HCT116 (cell line): ENCODE results near the gene STK11. TPM values are rescaled to one million over a fixed set of nuclear protein-coding genes. Genes with fewer than 3 reads are reported as not detected.

Experiments
- ATAC-seq: fragments of 200-7000 bp; cut with Tn5 transposase; 2 replicates; pipeline ENCODE4 v1.9.1; 2020; ENCODE audit warnings: mild to moderate bottlenecking, moderate library complexity
- BruUV-seq: library from RNA; stranded (reverse); fragments of 400-500 nt; replicated peaks from 2 replicates; lab custom pipeline; 2021; lab: Mats Ljungman, UMichigan
- CTCF ChIA-PET: fragments of 300-600 bp; sonication (Branson Sonifier 250); formaldehyde crosslinking; loops from one replicate; lab custom pipeline; 2021; ENCODE audit warnings: antibody characterized with exemption; lab: Charles Lee
- POLR2A ChIA-PET: fragments of 300-600, 350-600 bp; sonication (Branson Sonifier 250); formaldehyde crosslinking; loops from one replicate; lab custom pipeline; 2021; ENCODE audit warnings: antibody characterized with exemption; lab: Charles Lee
- RAD21 ChIA-PET, 2 experiments: fragments of 300-600 bp; sonication (Branson Sonifier 250); formaldehyde crosslinking; loops; one replicate each; lab custom pipeline; 2023; ENCODE audit warnings: low total read pairs in 2 of 2; ENCODE audit not compliant: uncharacterized antibody in 2 of 2, unreplicated experiment in 2 of 2, low non-redundant PET in 1 of 2; lab: Charles Lee
- DNase-seq: peaks from one replicate; pipeline ENCODE4 v3.0.0-alpha.2; 2010; ENCODE audit warnings: low read depth, low spot score
- H2AFZ ChIP-seq: fragments of 200-600 bp; shearing (Covaris generic), sonication (generic); 2 replicates; pipeline ENCODE4 v1.6.1; 2017; ENCODE audit warnings: low read depth, mixed run types, mixed read lengths, antibody characterized with exemption, low read length; ENCODE audit not compliant: poor library complexity, severe bottlenecking
- H3K27ac ChIP-seq: 2 replicates; pipeline ENCODE4 v1.5.1; 2012; ENCODE audit warnings: low read depth, low read length
- H3K27me3 ChIP-seq: fragments of 200-600 bp; sonication (generic); 2 replicates; pipeline ENCODE4 v1.6.1; 2016; ENCODE audit warnings: mixed run types, low read length, mixed read lengths; ENCODE audit not compliant: insufficient read depth
- H3K36me3 ChIP-seq, 2 experiments: fragments of 200-500 bp in 1 of 2; fragments of 200-600 bp in 1 of 2; sonication (Bioruptor generic) in 1 of 2; sonication (generic) in 1 of 2; 2 replicates each; pipeline versions ENCODE4 v1.5.1 to v1.6.1; 2014 to 2016; ENCODE audit warnings: low read length in 2 of 2, inconsistent platforms in 1 of 2, mixed read lengths in 1 of 2, mixed run types in 1 of 2; ENCODE audit not compliant: insufficient read depth in 2 of 2, control insufficient read depth in 1 of 2
- H3K4me1 ChIP-seq, 2 experiments: fragments of 200-600 bp in 1 of 2; sonication (generic) in 1 of 2; 2 replicates each; pipeline versions ENCODE4 v1.5.1 to v1.6.1; 2012 to 2017; ENCODE audit warnings: low read length in 2 of 2, inconsistent platforms in 1 of 2, mild to moderate bottlenecking in 1 of 2, mixed read lengths in 1 of 2, mixed run types in 1 of 2, moderate library complexity in 1 of 2; ENCODE audit not compliant: insufficient read depth in 2 of 2, control insufficient read depth in 1 of 2
- H3K4me2 ChIP-seq: fragments of 200-600 bp; sonication (generic); 2 replicates; pipeline ENCODE4 v1.6.1; 2017; ENCODE audit warnings: mixed run types, low read length, mixed read lengths
- H3K4me3 ChIP-seq, 2 experiments: fragments of 200-600 bp in 1 of 2; sonication (generic) in 1 of 2; replicated peaks in 1 of 2; 2 replicates each; pipeline ENCODE4 v1.5.1; 2011 to 2016; ENCODE audit warnings: low read length in 2 of 2, control low read depth in 1 of 2, low read depth in 1 of 2, mild to moderate bottlenecking in 1 of 2, mixed read lengths in 1 of 2, mixed run types in 1 of 2
- H3K79me2 ChIP-seq: fragments of 200-600 bp; sonication (generic); 2 replicates; pipeline ENCODE4 v1.6.1; 2017; ENCODE audit warnings: mild to moderate bottlenecking, mixed run types, low read length, moderate library complexity, mixed read lengths; ENCODE audit not compliant: insufficient read depth
- H3K9ac ChIP-seq: fragments of 200-600 bp; sonication (generic); 2 replicates; pipeline ENCODE4 v1.6.1; 2016; ENCODE audit warnings: low read length, mixed read lengths
- H3K9me2 ChIP-seq: fragments of 200-600 bp; sonication (generic), shearing (Covaris generic); 2 replicates; pipeline ENCODE4 v1.6.1; 2017; ENCODE audit warnings: mixed run types, mild to moderate bottlenecking, moderate library complexity; ENCODE audit not compliant: insufficient read depth
- H3K9me3 ChIP-seq, 2 experiments: fragments of 200-500 bp in 1 of 2; fragments of 200-600 bp in 1 of 2; sonication (Bioruptor generic) in 1 of 2; sonication (generic) in 1 of 2; 2 replicates each; pipeline ENCODE4 v1.6.1; 2014 to 2017; ENCODE audit warnings: low read length in 2 of 2, mixed read lengths in 2 of 2, inconsistent platforms in 1 of 2, low read depth in 1 of 2, mild to moderate bottlenecking in 1 of 2, mixed run types in 1 of 2, moderate library complexity in 1 of 2; ENCODE audit not compliant: control insufficient read depth in 1 of 2, insufficient read depth in 1 of 2
- H4K20me1 ChIP-seq: fragments of 200-600 bp; sonication (generic), shearing (Covaris generic); 2 replicates; pipeline ENCODE4 v1.6.1; 2017; ENCODE audit warnings: mixed run types, mild to moderate bottlenecking, moderate library complexity; ENCODE audit not compliant: insufficient read depth
- ATF3 ChIP-seq: IDR thresholded peaks from 2 replicates; pipeline ENCODE4 v1.6.1; 2012
- CTCF ChIP-seq, 3 experiments: fragments of 200-600 bp in 1 of 3; sonication (generic) in 1 of 3; IDR thresholded peaks in 2 of 3; conservative IDR thresholded peaks in 1 of 3; 2 replicates each; pipeline ENCODE4 v1.5.1; 2012 to 2017; ENCODE audit warnings: low read depth in 2 of 3, low read length in 2 of 3, antibody characterized with exemption in 1 of 3, borderline replicate concordance in 1 of 3, control low read depth in 1 of 3, mild to moderate bottlenecking in 1 of 3, mixed read lengths in 1 of 3, mixed run types in 1 of 3, moderate library complexity in 1 of 3; ENCODE audit not compliant: insufficient read depth in 1 of 3
- EZH2phosphoT487 ChIP-seq: fragments of 200-600 bp; IDR thresholded peaks from 2 replicates; pipeline ENCODE4 v1.6.1; 2018; ENCODE audit warnings: antibody characterized with exemption, borderline replicate concordance
- FOSL1 ChIP-seq: IDR thresholded peaks from 2 replicates; pipeline ENCODE4 v1.6.1; 2012; ENCODE audit warnings: low read depth
- POLR2AphosphoS5 ChIP-seq: IDR thresholded peaks from 2 replicates; pipeline ENCODE4 v1.6.1; 2011; ENCODE audit warnings: mild to moderate bottlenecking, low read depth, low read length, moderate library complexity
- RAD21 ChIP-seq: IDR thresholded peaks from 2 replicates; pipeline ENCODE4 v1.6.1; 2012; ENCODE audit warnings: low read depth, mild to moderate bottlenecking
- SP1 ChIP-seq: IDR thresholded peaks from 2 replicates; pipeline ENCODE4 v1.6.1; 2012; ENCODE audit warnings: low read depth
- YY1 ChIP-seq: IDR thresholded peaks from 2 replicates; pipeline ENCODE4 v1.6.1; 2011; ENCODE audit warnings: low read length, low read depth, moderate library complexity, mild to moderate bottlenecking; ENCODE audit not compliant: insufficient replicate concordance; ENCODE audit errors: extremely low read depth
- ZBTB33 ChIP-seq: IDR thresholded peaks from 2 replicates; pipeline ENCODE4 v1.6.1; 2011; ENCODE audit warnings: mild to moderate bottlenecking, low read length, moderate library complexity; ENCODE audit not compliant: insufficient replicate concordance; ENCODE audit errors: extremely low read depth
- ZFX ChIP-seq: fragments of 450-650 bp; IDR thresholded peaks from 2 replicates; pipeline ENCODE4 v1.6.1; 2017
- intact Hi-C: fragments of 100-400 bp; cut with micrococcal nuclease; formaldehyde crosslinking; loops from 2 replicates; pipeline ENCODE4 v1.10.0; 2022
- total RNA-seq: library from RNA; stranded (reverse); gene quantifications from one replicate; pipeline ENCODE4 v1.2.1, GENCODE V29; 2021; ENCODE audit not compliant: unreplicated experiment

Gene STK11
- total RNA-seq, 1 experiment from 2014 or later = 86.9 TPM

- ChIA-PET RAD21 (interaction anchor here (0.6 to 1.4 kb wide), 5 partner anchors 17 to 244 kb away, joined by 3 to 16 read pairs (median 4); partner anchors contain the start of gene CNN2 (in 1 of the 2)), POLR2A (interaction anchor here (0.6 to 1.7 kb wide), 32 partner anchors 10 to 635 kb away, joined by 3 to 139 read pairs (median 7); partner anchors contain the start of genes ABCA7, ATP5F1D, CBARP and CNN2), CTCF (interaction anchor here (1.0 to 6.5 kb wide), 4 partner anchors 14 to 186 kb away, joined by 3 to 325 read pairs (median 3); no protein-coding TSS in a partner anchor)
- Histone ChIP-seq H3K27ac (peak overlapping the region; percentile 100), H3K4me3 (peak overlapping the region; percentile 85 to 96), H3K9me2 (no peaks in the 10 kb centered on the region), H3K4me2 (peak overlapping the region; percentile 100), H3K36me3 (peaks cover 26 to 32% of the 10 kb centered on the region in 2 experiments; a peak in 3 of 4 replicates), H2AFZ (no peak overlapping the region), H3K9me3 (no peaks in the 10 kb centered on the region), H4K20me1 (no peaks in the 10 kb centered on the region), H3K4me1 (peaks cover 45 to 81% of the 10 kb centered on the region in 2 experiments), H3K9ac (peak overlapping the region; percentile 98), H3K27me3 (no peaks in the 10 kb centered on the region), H3K79me2 (peaks cover 51% of the 10 kb centered on the region)
- BruUV-seq = TSS peak; percentile 65
- DNase-seq (no peak), ATAC-seq (peak; percentile 23)
- intact Hi-C loops = loop anchor here (10.0 kb wide), 1 partner anchor 135 kb away; the partner anchor contains the start of genes DAZAP1 and GAMT
- TF ChIP-seq RAD21 (no peak), ATF3 (no peak), ZBTB33 (no peak), POLR2AphosphoS5 (peak; percentile 89), FOSL1 (no peak), EZH2phosphoT487 (no peak), CTCF (IDR thresholded peaks at IDR 0.05 in 2 of 3, conservative IDR thresholded peaks at IDR 0.05 in 1 of 3; ENCODE audit: borderline replicate concordance in 1 of 3, insufficient read depth in 1 of 3, low read depth in 2 of 3, low read length in 2 of 3) (no peak), ZFX (peak; percentile 76), SP1 (no peak), YY1 (peak; percentile 98)
Observed at GRCh38 chr19:1269478-1270212, 64.1 kb downstream of the STK11 start.
